Measurements from ENCODE around the gene CCDC107. TPM values are rescaled to one million over a fixed set of nuclear protein-coding genes. Genes with fewer than 3 reads are reported as not detected.

CCDC107 gene
- total RNA-seq, 1 experiment from 2014 or later: 34.9 TPM

- peaks cover 4% of the 10 kb centered on the region for H3K79me2 ChIP-seq (ENCODE audit: low read length)
- DNase-seq (peak; percentile 66), ATAC-seq (peak; percentile 21; the same call in 1 of the 2 replicates)
- POLR2A ChIA-PET (ENCODE audit: unreplicated experiment): no interaction called here
- no peaks in the 10 kb centered on the region for H3K36me3 ChIP-seq (ENCODE audit: low read depth, low read length)
- H3K9me2 ChIP-seq (replicated peaks; ENCODE audit: low read length): no peaks in the 10 kb centered on the region
- H2AFZ ChIP-seq (ENCODE audit: low read length): 0 out of 2 replicates have a peak overlapping the region, but pooled peaks have one; percentile 34
- CTCF ChIA-PET: no interaction called here
- H3K4me1 ChIP-seq (ENCODE audit: insufficient read depth, low read length): peaks cover 28% of the 10 kb centered on the region
- BruUV-seq (replicated peaks): no TSS peak
- peak overlapping the region; percentile 26; the same call in 1 of the 2 replicates for H3K4me2 ChIP-seq (ENCODE audit: low read length)
- no peaks in the 10 kb centered on the region for H3F3A ChIP-seq (ENCODE audit: low read length, unreplicated experiment)
- TF ChIP-seq EZH2phosphoT487 (IDR thresholded peaks at IDR 0.05; ENCODE audit: borderline replicate concordance, low read length) (no peak), EZH2 (IDR thresholded peaks at IDR 0.05; ENCODE audit: low read length, unreplicated experiment) (no peak), CTCF (conservative IDR thresholded peaks at IDR 0.05; ENCODE audit: low read depth, low read length) (no peak)
- no peak overlapping the region for H3K4me3 ChIP-seq (ENCODE audit: low read length)
- no peaks in the 10 kb centered on the region for H3K9me3 ChIP-seq (ENCODE audit: low read length)
- no peaks in the 10 kb centered on the region for H4K20me1 ChIP-seq (ENCODE audit: low read length)
- intact Hi-C loops (cut with micrococcal nuclease): no loop called here
- no peak overlapping the region for H3K9ac ChIP-seq (ENCODE audit: low read length)
- H3K27ac ChIP-seq (ENCODE audit: low read length): peak overlapping the region; percentile 23
- H3K27me3 ChIP-seq (ENCODE audit: low read length): no peaks in the 10 kb centered on the region
These were observed 11.4 kb downstream of the CCDC107 start for GRCh38 chr9:35669331-35670145.

GRCh38 chr9:35673132-35674024 is 15.3 kb downstream of the CCDC107 start, which contains the start of gene CA9:
CA9 (plus strand) TSS chr9:35673928; CDS start chr9:35673960, 32 bp downstream.
- Histone ChIP-seq H3K79me2 (ENCODE audit: low read length) (no peaks in the 10 kb centered on the region), H3K36me3 (ENCODE audit: low read depth, low read length) (no peaks in the 10 kb centered on the region), H4K20me1 (ENCODE audit: low read length) (no peaks in the 10 kb centered on the region), H3K4me1 (ENCODE audit: insufficient read depth, low read length) (peaks cover 19% of the 10 kb centered on the region), H3K9me2 (replicated peaks; ENCODE audit: low read length) (no peaks in the 10 kb centered on the region), H3K4me2 (ENCODE audit: low read length) (no peak within 1 kb of the TSS), H3K27me3 (ENCODE audit: low read length) (no peaks in the 10 kb centered on the region), H3K4me3 (ENCODE audit: low read length) (no peak within 1 kb of the TSS), H3K9me3 (ENCODE audit: low read length) (no peaks in the 10 kb centered on the region), H3K27ac (ENCODE audit: low read length) (no peak within 1 kb of the TSS), H2AFZ (ENCODE audit: low read length) (no peak within 1 kb of the TSS), H3F3A (ENCODE audit: low read length, unreplicated experiment) (no peaks in the 10 kb centered on the region), H3K9ac (ENCODE audit: low read length) (no peak within 1 kb of the TSS)
- intact Hi-C loops (cut with micrococcal nuclease): no loop called here
- ATAC-seq (no peak), DNase-seq (no peak)
- ChIA-PET CTCF (no interaction called here), POLR2A (ENCODE audit: unreplicated experiment) (no interaction called here)
- no TSS peak for BruUV-seq (replicated peaks)
- no peak for TF ChIP-seq EZH2 (IDR thresholded peaks at IDR 0.05; ENCODE audit: low read length, unreplicated experiment)
- no peak for TF ChIP-seq CTCF (conservative IDR thresholded peaks at IDR 0.05; ENCODE audit: low read depth, low read length)
- TF ChIP-seq EZH2phosphoT487 (IDR thresholded peaks at IDR 0.05; ENCODE audit: borderline replicate concordance, low read length): no peak

Measured in PC-3 (cell line).